GM12873 (cell line): Measurements from ENCODE around the gene UCK2.

ENCODE experiments used
- CTCF ChIP-seq: IDR thresholded peaks from 2 replicates; pipeline ENCODE4 v1.5.1; 2012; ENCODE audit warnings: low read depth, mild to moderate bottlenecking, moderate library complexity, low read length, control low read depth; ENCODE audit not compliant: insufficient read depth; ENCODE audit errors: missing control alignments

UCK2 gene

GRCh38 chr1:165844114-165844798, 16.8 kb downstream of the UCK2 start:
- no peak for TF ChIP-seq CTCF

- TF ChIP-seq CTCF: no peak
Measured at GRCh38 chr1:165844933-165845332, 17.5 kb downstream of the UCK2 start.

GRCh38 chr1:165845569-165845968, 18.2 kb downstream of the UCK2 start:
- no peak for TF ChIP-seq CTCF

- no peak for TF ChIP-seq CTCF
Measured at GRCh38 chr1:165845992-165846748, 18.8 kb downstream of the UCK2 start.

GRCh38 chr1:165847486-165847885, 20.1 kb downstream of the UCK2 start:
- TF ChIP-seq CTCF: no peak

GRCh38 chr1:165849353-165850133, 22.1 kb downstream of the UCK2 start:
- TF ChIP-seq CTCF: no peak

- no peak for TF ChIP-seq CTCF
Measured at GRCh38 chr1:165851034-165851658, 23.7 kb downstream of the UCK2 start.
